GM23338 (cell line): Measurements from ENCODE around the gene GNAZ. TPM values are rescaled to one million over a fixed set of nuclear protein-coding genes. Genes with fewer than 3 reads are reported as not detected.

Experiments used
- ATAC-seq: fragments of 200-7000 bp; cut with Tn5 transposase; 3 replicates; pipeline ENCODE4 v1.9.1; 2020
- DNase-seq: peaks from one replicate; pipeline ENCODE4 v3.0.0-alpha.2; 2015; ENCODE audit warnings: low spot score
- H2AFZ ChIP-seq: fragments of 200-600 bp; sonication (generic); 2 replicates; pipeline ENCODE4 v1.8.0; 2016; ENCODE audit warnings: antibody characterized with exemption, mild to moderate bottlenecking, moderate library complexity
- H3F3A ChIP-seq: fragments of 200-600 bp; sonication (generic); replicated peaks from 2 replicates; pipeline ENCODE4 v1.8.0; 2017; ENCODE audit warnings: antibody characterized with exemption, mixed run types, low read depth
- H3K27ac ChIP-seq: fragments of 200-600 bp; sonication (generic); 2 replicates; pipeline ENCODE4 v1.6.1; 2016; ENCODE audit warnings: low read depth
- H3K27me3 ChIP-seq: fragments of 200-600 bp; sonication (generic); 2 replicates; pipeline ENCODE4 v1.8.0; 2016; ENCODE audit warnings: mild to moderate bottlenecking, mixed run types, moderate library complexity; ENCODE audit not compliant: insufficient read depth
- H3K36me3 ChIP-seq: fragments of 200-600 bp; sonication (generic); 2 replicates; pipeline ENCODE4 v1.8.0; 2016; ENCODE audit warnings: mild to moderate bottlenecking; ENCODE audit not compliant: insufficient read depth
- H3K4me1 ChIP-seq: fragments of 200-600 bp; sonication (generic); 2 replicates; pipeline ENCODE4 v1.8.0; 2016; ENCODE audit warnings: mild to moderate bottlenecking, moderate library complexity; ENCODE audit not compliant: insufficient read depth
- H3K4me2 ChIP-seq: fragments of 200-600 bp; sonication (generic); 2 replicates; pipeline ENCODE4 v1.7.1; 2017; ENCODE audit warnings: mixed run types
- H3K4me3 ChIP-seq: fragments of 200-600 bp; sonication (generic); 2 replicates; pipeline ENCODE4 v1.6.1; 2016; ENCODE audit warnings: mixed run types
- H3K79me2 ChIP-seq: fragments of 200-600 bp; sonication (generic); replicated peaks from 2 replicates; pipeline ENCODE4 v1.8.0; 2017; ENCODE audit warnings: mild to moderate bottlenecking; ENCODE audit not compliant: insufficient read depth
- H3K9me2 ChIP-seq: fragments of 200-600 bp; sonication (generic); 2 replicates; pipeline ENCODE4 v1.8.0; 2017; ENCODE audit not compliant: insufficient read depth
- H4K20me1 ChIP-seq: fragments of 200-600 bp; sonication (generic); replicated peaks from 2 replicates; pipeline ENCODE4 v1.8.0; 2017; ENCODE audit warnings: mild to moderate bottlenecking; ENCODE audit not compliant: insufficient read depth
- H3K27ac Mint-ChIP-seq: 2 replicates; pipeline ENCODE4 v1.8.0; 2020; ENCODE audit warnings: inconsistent platforms, mild to moderate bottlenecking, moderate library complexity, mixed read lengths
- H3K27me3 Mint-ChIP-seq: 3 replicates; pipeline ENCODE4 v1.8.0; 2022; ENCODE audit warnings: low read depth, mild to moderate bottlenecking, moderate library complexity, mixed read lengths, inconsistent platforms; ENCODE audit not compliant: insufficient read depth, poor library complexity
- H3K36me3 Mint-ChIP-seq: 3 replicates; pipeline ENCODE4 v1.8.0; 2021; ENCODE audit warnings: low read depth, mild to moderate bottlenecking, inconsistent platforms, moderate library complexity, mixed read lengths
- H3K4me1 Mint-ChIP-seq: 3 replicates; pipeline ENCODE4 v1.8.0; 2020; ENCODE audit warnings: mild to moderate bottlenecking, inconsistent platforms, mixed read lengths
- H3K4me3 Mint-ChIP-seq: 3 replicates; pipeline ENCODE4 v1.8.0; 2021; ENCODE audit warnings: moderate library complexity, mild to moderate bottlenecking, inconsistent platforms, mixed read lengths
- H3K9me3 Mint-ChIP-seq: 3 replicates; pipeline ENCODE4 v1.8.0; 2020; ENCODE audit warnings: moderate library complexity, mild to moderate bottlenecking, inconsistent platforms, mixed read lengths
- CREB1 ChIP-seq: fragments of 250-450 bp; sonication (Bioruptor Pico); IDR thresholded peaks from 2 replicates; pipeline ENCODE4 v1.5.0; 2020; ENCODE audit warnings: low read depth, mild to moderate bottlenecking, moderate library complexity
- EZH2 ChIP-seq: fragments of 200-600 bp; sonication (generic); IDR thresholded peaks from one replicate; pipeline ENCODE4 v1.8.0; 2017; ENCODE audit warnings: antibody characterized with exemption, mild to moderate bottlenecking, low read depth; ENCODE audit not compliant: unreplicated experiment
- EZH2phosphoT487 ChIP-seq: fragments of 200-600 bp; sonication (generic); IDR thresholded peaks from one replicate; pipeline ENCODE4 v1.8.1; 2018; ENCODE audit warnings: antibody characterized with exemption; ENCODE audit not compliant: unreplicated experiment
- JUNB ChIP-seq: IDR thresholded peaks from one replicate; pipeline ENCODE4 v1.6.1; 2016; ENCODE audit warnings: antibody characterized with exemption; ENCODE audit not compliant: unreplicated experiment
- NANOG ChIP-seq: IDR thresholded peaks from 2 replicates; pipeline ENCODE4 v1.6.1; 2016; ENCODE audit warnings: antibody characterized with exemption, borderline replicate concordance
- STAT1 ChIP-seq: IDR thresholded peaks from one replicate; pipeline ENCODE4 v1.6.1; 2016; ENCODE audit warnings: antibody characterized with exemption; ENCODE audit not compliant: unreplicated experiment
- ZNF114 ChIP-seq: fragments of 250-450 bp; sonication (Bioruptor Pico); IDR thresholded peaks from 2 replicates; pipeline ENCODE4 v1.5.0; 2020; ENCODE audit warnings: mild to moderate bottlenecking, moderate library complexity
- ZNF331 ChIP-seq: fragments of 250-450 bp; sonication (Bioruptor Pico); IDR thresholded peaks from 2 replicates; pipeline ENCODE4 v1.5.0; 2020; ENCODE audit warnings: low read depth, mild to moderate bottlenecking, moderate library complexity
- polyA plus RNA-seq: library from polyadenylated mRNA; unstranded; fragments of >200 nt; fragmentation: Nextera tagmentation; extraction: Ambion mirVana; gene quantifications from 2 replicates; pipeline ENCODE4 v1.2.1, GENCODE V29; 2016
- total RNA-seq: library from RNA; depleted of rRNA; stranded (reverse); fragments of >200 nt; shearing (Covaris generic); gene quantifications from 2 replicates; pipeline ENCODE4 v1.2.3, GENCODE V29; 2014
- TF ChIP-seq, protein P1 (sequence below): IDR thresholded peaks from 2 replicates; pipeline ENCODE4 v1.6.1; 2016; ENCODE audit warnings: antibody characterized with exemption
- TF ChIP-seq, protein P2 (sequence below): IDR thresholded peaks from one replicate; pipeline ENCODE4 v1.6.1; 2018; ENCODE audit warnings: antibody characterized with exemption; ENCODE audit not compliant: unreplicated experiment

Gene GNAZ
- total and polyA plus RNA-seq, 2 experiments from 2014 or later = 2.9 to 11.1 TPM

DNA sequence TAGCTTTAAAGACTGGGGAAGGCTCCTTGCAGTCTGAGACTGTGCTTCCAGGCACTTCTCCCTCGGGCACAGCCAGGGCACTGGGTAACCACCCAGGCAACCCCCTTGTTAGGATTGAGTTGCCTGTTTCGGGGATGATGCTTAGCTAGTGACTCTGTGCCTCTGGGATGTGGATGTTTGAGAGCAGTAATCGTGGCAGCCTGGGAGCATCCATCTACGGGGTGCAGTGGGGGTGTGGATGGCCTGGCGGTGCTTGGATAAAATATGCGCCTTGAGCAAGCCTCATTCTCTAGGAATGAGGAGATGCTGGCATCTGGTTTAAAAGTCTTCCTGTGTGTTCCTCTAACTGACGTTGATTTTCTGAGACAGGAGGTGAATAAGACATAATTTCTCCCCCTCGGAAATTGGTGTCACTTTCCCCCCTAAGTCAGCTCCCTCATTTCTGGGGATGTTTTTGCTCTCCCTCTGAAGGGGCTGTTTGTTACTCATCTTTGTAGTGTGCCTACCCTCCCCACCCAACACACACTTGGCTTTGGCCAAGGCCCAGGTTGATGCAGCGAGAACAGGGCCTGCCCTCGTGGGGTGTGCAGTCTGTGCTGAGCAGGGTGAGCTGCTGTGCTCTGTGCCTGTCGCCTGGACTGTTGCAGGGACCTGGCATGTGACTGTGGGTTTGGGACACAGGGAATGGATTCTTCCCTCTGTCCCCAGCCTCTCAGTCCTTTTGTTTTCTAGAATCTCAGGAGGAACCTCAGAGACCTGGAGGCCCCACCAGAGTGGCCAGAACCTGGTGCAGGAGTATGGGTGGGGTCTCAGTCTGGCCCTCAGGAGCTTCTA, 2.0 kb downstream of the GNAZ start (continued):
- no peak for TF ChIP-seq ZNF331 (CRISPR knock-in tag)
- TF ChIP-seq ZNF114 = no peak
- TF ChIP-seq, protein P1, sequence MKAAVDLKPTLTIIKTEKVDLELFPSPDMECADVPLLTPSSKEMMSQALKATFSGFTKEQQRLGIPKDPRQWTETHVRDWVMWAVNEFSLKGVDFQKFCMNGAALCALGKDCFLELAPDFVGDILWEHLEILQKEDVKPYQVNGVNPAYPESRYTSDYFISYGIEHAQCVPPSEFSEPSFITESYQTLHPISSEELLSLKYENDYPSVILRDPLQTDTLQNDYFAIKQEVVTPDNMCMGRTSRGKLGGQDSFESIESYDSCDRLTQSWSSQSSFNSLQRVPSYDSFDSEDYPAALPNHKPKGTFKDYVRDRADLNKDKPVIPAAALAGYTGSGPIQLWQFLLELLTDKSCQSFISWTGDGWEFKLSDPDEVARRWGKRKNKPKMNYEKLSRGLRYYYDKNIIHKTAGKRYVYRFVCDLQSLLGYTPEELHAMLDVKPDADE = no peak

DNA sequence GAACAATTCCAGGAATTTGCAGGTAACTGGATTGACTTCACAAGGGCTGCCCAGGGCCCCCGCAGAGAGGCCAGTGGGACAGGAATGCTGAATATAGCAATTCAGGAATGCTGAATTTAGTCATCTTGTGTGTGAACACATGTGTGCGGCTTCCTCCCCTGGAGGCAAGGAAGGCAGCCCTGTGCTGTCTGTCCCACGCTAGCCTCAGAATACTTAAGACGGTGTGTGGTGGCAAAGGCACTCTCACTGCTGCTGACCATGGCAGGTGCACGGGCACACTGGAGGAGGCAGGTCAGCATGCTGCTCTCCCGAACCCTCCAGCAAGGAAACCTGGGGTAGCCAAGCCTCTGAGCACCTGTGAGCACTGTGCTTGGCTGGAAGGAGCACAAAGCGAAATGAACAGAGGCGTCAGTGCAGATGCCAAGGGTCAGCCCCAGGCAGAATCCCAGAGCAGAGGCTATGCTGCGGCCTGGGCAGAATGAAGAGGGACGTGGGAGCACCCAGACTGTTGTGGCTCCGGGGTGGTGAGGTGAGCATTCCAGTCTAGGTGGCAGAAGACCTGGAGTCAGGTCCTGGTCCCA, 2.7 kb downstream of the GNAZ start:
- Histone ChIP-seq H3K4me1 (peaks cover 8% of the 10 kb centered on the region), H3K27me3 (peaks cover 38% of the 10 kb centered on the region), H3K27ac (no peak overlapping the region), H3F3A (no peaks in the 10 kb centered on the region), H3K79me2 (no peaks in the 10 kb centered on the region), H3K4me2 (no peak overlapping the region), H3K9me2 (peaks cover 3% of the 10 kb centered on the region; the same call in 1 of the 2 replicates), H3K4me3 (no peak overlapping the region), H4K20me1 (no peaks in the 10 kb centered on the region), H3K36me3 (no peaks in the 10 kb centered on the region), H2AFZ (no peak overlapping the region)
- Mint-ChIP-seq H3K4me1 (peaks cover 24% of the 10 kb centered on the region), H3K27ac (no peak overlapping the region), H3K27me3 (peaks cover 39% of the 10 kb centered on the region), H3K4me3 (no peak overlapping the region), H3K9me3 (no peaks in the 10 kb centered on the region; the same call in 2 of the 3 replicates), H3K36me3 (no peaks in the 10 kb centered on the region; the same call in 2 of the 3 replicates)
- TF ChIP-seq EZH2 (no peak), STAT1 (no peak), NANOG (no peak)
- ATAC-seq (no peak), DNase-seq (peak; percentile 64)

DNA sequence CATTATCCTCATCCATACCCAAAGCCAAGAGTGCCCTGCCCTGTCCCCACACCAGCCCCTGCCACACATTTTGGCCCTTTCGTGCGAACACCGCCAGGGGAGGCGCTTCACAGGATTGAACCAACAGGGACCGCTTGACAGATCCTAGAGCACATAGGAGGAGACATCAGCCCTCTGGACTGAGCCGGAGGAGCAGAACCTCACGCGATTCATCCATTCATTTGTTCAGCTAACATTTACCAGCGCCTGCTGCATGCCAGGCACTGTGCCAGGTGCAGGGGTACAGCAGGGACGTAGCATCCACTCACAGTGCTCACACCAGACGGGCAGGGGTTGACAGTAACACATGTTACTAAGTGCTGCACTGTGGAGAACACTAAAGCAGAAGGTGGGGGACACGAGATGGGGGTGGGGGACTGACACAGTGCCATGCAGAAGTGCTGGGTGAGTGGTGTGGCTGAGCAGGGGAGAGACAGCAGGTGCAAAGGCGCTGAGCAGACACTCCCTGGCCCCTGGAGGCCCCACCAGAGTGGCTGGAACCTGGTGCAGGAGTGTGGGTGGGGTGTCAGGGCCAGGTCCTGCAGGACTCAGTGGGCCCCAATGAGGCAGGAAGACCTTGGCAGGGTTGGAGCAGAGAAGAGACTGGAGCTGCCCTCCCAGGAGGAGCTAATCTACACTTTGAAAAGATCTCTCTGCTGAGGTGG, 3.4 kb downstream of the GNAZ start:
- peaks cover 8% of the 10 kb centered on the region for H3K4me1 ChIP-seq
- peaks cover 37% of the 10 kb centered on the region for H3K27me3 Mint-ChIP-seq
- H3K4me2 ChIP-seq = no peak overlapping the region
- peaks cover 27% of the 10 kb centered on the region for H3K4me1 Mint-ChIP-seq
- no peak overlapping the region for H2AFZ ChIP-seq
- H3K9me3 Mint-ChIP-seq = no peaks in the 10 kb centered on the region; the same call in 2 of the 3 replicates
- peaks cover 31% of the 10 kb centered on the region for H3K27me3 ChIP-seq
- ATAC-seq (no peak), DNase-seq (no peak)
- peaks cover 3% of the 10 kb centered on the region; the same call in 1 of the 2 replicates for H3K9me2 ChIP-seq
- no peak overlapping the region for H3K27ac Mint-ChIP-seq
- no peak overlapping the region for H3K27ac ChIP-seq
- no peaks in the 10 kb centered on the region for H3F3A ChIP-seq
- H3K36me3 ChIP-seq = no peaks in the 10 kb centered on the region
- H3K4me3 ChIP-seq = no peak overlapping the region
- H4K20me1 ChIP-seq = no peaks in the 10 kb centered on the region
- no peak overlapping the region for H3K4me3 Mint-ChIP-seq
- no peaks in the 10 kb centered on the region; the same call in 2 of the 3 replicates for H3K36me3 Mint-ChIP-seq
- H3K79me2 ChIP-seq = no peaks in the 10 kb centered on the region
- TF ChIP-seq, protein P2, sequence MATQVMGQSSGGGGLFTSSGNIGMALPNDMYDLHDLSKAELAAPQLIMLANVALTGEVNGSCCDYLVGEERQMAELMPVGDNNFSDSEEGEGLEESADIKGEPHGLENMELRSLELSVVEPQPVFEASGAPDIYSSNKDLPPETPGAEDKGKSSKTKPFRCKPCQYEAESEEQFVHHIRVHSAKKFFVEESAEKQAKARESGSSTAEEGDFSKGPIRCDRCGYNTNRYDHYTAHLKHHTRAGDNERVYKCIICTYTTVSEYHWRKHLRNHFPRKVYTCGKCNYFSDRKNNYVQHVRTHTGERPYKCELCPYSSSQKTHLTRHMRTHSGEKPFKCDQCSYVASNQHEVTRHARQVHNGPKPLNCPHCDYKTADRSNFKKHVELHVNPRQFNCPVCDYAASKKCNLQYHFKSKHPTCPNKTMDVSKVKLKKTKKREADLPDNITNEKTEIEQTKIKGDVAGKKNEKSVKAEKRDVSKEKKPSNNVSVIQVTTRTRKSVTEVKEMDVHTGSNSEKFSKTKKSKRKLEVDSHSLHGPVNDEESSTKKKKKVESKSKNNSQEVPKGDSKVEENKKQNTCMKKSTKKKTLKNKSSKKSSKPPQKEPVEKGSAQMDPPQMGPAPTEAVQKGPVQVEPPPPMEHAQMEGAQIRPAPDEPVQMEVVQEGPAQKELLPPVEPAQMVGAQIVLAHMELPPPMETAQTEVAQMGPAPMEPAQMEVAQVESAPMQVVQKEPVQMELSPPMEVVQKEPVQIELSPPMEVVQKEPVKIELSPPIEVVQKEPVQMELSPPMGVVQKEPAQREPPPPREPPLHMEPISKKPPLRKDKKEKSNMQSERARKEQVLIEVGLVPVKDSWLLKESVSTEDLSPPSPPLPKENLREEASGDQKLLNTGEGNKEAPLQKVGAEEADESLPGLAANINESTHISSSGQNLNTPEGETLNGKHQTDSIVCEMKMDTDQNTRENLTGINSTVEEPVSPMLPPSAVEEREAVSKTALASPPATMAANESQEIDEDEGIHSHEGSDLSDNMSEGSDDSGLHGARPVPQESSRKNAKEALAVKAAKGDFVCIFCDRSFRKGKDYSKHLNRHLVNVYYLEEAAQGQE = no peak
- TF ChIP-seq ZNF331 (CRISPR knock-in tag) (no peak), JUNB (no peak), CREB1 (CRISPR knock-in tag) (no peak), STAT1 (no peak), EZH2phosphoT487 (no peak), EZH2 (no peak)
- TF ChIP-seq, protein P1 = no peak
